Panc1 (cell line): ENCODE data around the gene PTPN22. TPM values are rescaled to one million over a fixed set of nuclear protein-coding genes. Genes with fewer than 3 reads are reported as not detected.
A peak's percentile ranks its signal among the peaks of the same experiment; 100 is the strongest.

Experiments used
- ATAC-seq: fragments of 200-7000 bp; cut with Tn5 transposase; 2 replicates; pipeline ENCODE4 v1.9.1; 2020; ENCODE audit warnings: mild to moderate bottlenecking, moderate library complexity
- BruUV-seq: library from RNA; stranded (reverse); fragments of 400-500 nt; replicated peaks from 2 replicates; lab custom pipeline; 2021; lab: Mats Ljungman, UMichigan
- CTCF ChIA-PET: fragments of 300-600 bp; sonication (Branson Sonifier 250); formaldehyde crosslinking; loops from one replicate; lab custom pipeline; 2022; ENCODE audit warnings: antibody characterized with exemption; lab: Charles Lee
- POLR2A ChIA-PET: fragments of 300-600 bp; sonication (Branson Sonifier 250); formaldehyde crosslinking; loops from one replicate; lab custom pipeline; 2022; ENCODE audit warnings: antibody characterized with exemption; lab: Charles Lee
- DNase-seq: peaks from one replicate; pipeline ENCODE4 v3.0.0-alpha.2; 2010; ENCODE audit warnings: low read depth, low spot score
- H3K27ac ChIP-seq: 2 replicates; pipeline ENCODE4 v1.5.1; 2011; ENCODE audit warnings: mild to moderate bottlenecking, low read length, inconsistent platforms
- H3K27me3 ChIP-seq: fragments of 200-500 bp; sonication (Bioruptor generic); 2 replicates; pipeline ENCODE4 v1.6.0; 2014; ENCODE audit warnings: low read length, inconsistent platforms; ENCODE audit not compliant: control insufficient read depth, insufficient read depth
- H3K36me3 ChIP-seq: fragments of 200-500 bp; sonication (Bioruptor generic); 2 replicates; pipeline ENCODE4 v1.5.1; 2014; ENCODE audit warnings: inconsistent platforms, mild to moderate bottlenecking, low read length, moderate library complexity; ENCODE audit not compliant: control insufficient read depth, insufficient read depth
- H3K4me1 ChIP-seq: 2 replicates; pipeline ENCODE4 v1.5.1; 2011; ENCODE audit warnings: inconsistent platforms, mild to moderate bottlenecking, low read length, moderate library complexity; ENCODE audit not compliant: control insufficient read depth, insufficient read depth
- H3K4me3 ChIP-seq, 2 experiments: 2 replicates each; pipeline ENCODE4 v1.5.1; 2011 to 2012; ENCODE audit warnings: low read depth in 2 of 2, low read length in 2 of 2, mild to moderate bottlenecking in 2 of 2, inconsistent platforms in 1 of 2, moderate library complexity in 1 of 2
- H3K9me3 ChIP-seq: fragments of 200-500 bp; sonication (Bioruptor generic); 2 replicates; pipeline ENCODE4 v1.5.1; 2014; ENCODE audit warnings: low read depth, mild to moderate bottlenecking, inconsistent platforms, low read length, moderate library complexity; ENCODE audit not compliant: control insufficient read depth, insufficient read depth
- CTCF ChIP-seq: fragments of 450-650 bp; IDR thresholded peaks from 2 replicates; pipeline ENCODE4 v1.5.1; 2017; ENCODE audit warnings: mild to moderate bottlenecking
- POLR2AphosphoS5 ChIP-seq: IDR thresholded peaks from 2 replicates; pipeline ENCODE4 v1.6.1; 2012; ENCODE audit warnings: mild to moderate bottlenecking, low read depth, low read length, moderate library complexity
- SIN3A ChIP-seq: IDR thresholded peaks from 2 replicates; pipeline ENCODE4 v1.6.1; 2012; ENCODE audit warnings: low read depth, mild to moderate bottlenecking, low read length, moderate library complexity, borderline replicate concordance; ENCODE audit not compliant: insufficient read depth
- TCF7L2 ChIP-seq: IDR thresholded peaks from 2 replicates; pipeline ENCODE4 v1.6.1; 2011; ENCODE audit warnings: mild to moderate bottlenecking, low read depth, low read length, inconsistent platforms
- in situ Hi-C: cut with HindIII; loops from 2 replicates; pipeline ENCODE4 v1.10.0; 2016; ENCODE audit warnings: low sequenced_read_pairs, low pct_unique_long_range_greater_than_20kb
- intact Hi-C: fragments of 100-400 bp; cut with micrococcal nuclease; formaldehyde crosslinking; loops from one replicate; pipeline ENCODE4 v1.10.0; 2022; ENCODE audit not compliant: unreplicated experiment
- total RNA-seq: library from RNA; stranded (reverse); gene quantifications from one replicate; pipeline ENCODE4 v1.2.1, GENCODE V29; 2021; ENCODE audit not compliant: unreplicated experiment
- TF ChIP-seq, protein P1 (sequence below), 2 experiments: IDR thresholded peaks; 2 replicates each; pipeline ENCODE4 v1.6.1; 2011 to 2012; ENCODE audit warnings: low read depth in 2 of 2, control low read depth in 1 of 2, low read length in 1 of 2, mild to moderate bottlenecking in 1 of 2, moderate library complexity in 1 of 2; ENCODE audit not compliant: insufficient read depth in 1 of 2

The PTPN22 gene
- total RNA-seq, 1 experiment from 2014 or later = not detected

DNA sequence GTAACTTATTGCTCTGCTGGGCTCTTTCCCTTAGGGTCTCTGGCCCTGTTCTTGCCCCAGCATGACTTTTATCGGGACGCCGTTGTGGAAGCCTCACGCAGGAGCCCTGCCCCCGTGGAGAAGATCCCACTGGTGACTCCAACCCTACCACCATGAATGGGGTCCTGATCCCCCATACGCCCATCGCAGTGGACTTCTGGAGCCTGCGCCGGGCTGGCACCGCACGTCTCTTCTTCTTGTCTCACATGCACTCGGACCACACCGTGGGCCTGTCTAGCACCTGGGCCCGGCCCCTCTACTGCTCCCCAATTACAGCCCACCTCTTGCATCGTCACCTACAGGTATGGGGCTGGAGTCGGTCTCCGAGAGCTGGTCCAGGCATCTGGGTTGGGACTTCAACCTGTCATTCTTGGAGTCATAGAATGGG is 33.9 kb upstream of the PTPN22 start:
- Histone ChIP-seq H3K4me1 (peaks cover 4% of the 10 kb centered on the region), H3K27me3 (no peaks in the 10 kb centered on the region), H3K36me3 (peaks cover 2% of the 10 kb centered on the region; the same call in 1 of the 2 replicates), H3K9me3 (no peaks in the 10 kb centered on the region), H3K4me3 (peak overlapping the region; percentile 84 to 93), H3K27ac (peak overlapping the region; percentile 87)
- TF ChIP-seq, protein P1, sequence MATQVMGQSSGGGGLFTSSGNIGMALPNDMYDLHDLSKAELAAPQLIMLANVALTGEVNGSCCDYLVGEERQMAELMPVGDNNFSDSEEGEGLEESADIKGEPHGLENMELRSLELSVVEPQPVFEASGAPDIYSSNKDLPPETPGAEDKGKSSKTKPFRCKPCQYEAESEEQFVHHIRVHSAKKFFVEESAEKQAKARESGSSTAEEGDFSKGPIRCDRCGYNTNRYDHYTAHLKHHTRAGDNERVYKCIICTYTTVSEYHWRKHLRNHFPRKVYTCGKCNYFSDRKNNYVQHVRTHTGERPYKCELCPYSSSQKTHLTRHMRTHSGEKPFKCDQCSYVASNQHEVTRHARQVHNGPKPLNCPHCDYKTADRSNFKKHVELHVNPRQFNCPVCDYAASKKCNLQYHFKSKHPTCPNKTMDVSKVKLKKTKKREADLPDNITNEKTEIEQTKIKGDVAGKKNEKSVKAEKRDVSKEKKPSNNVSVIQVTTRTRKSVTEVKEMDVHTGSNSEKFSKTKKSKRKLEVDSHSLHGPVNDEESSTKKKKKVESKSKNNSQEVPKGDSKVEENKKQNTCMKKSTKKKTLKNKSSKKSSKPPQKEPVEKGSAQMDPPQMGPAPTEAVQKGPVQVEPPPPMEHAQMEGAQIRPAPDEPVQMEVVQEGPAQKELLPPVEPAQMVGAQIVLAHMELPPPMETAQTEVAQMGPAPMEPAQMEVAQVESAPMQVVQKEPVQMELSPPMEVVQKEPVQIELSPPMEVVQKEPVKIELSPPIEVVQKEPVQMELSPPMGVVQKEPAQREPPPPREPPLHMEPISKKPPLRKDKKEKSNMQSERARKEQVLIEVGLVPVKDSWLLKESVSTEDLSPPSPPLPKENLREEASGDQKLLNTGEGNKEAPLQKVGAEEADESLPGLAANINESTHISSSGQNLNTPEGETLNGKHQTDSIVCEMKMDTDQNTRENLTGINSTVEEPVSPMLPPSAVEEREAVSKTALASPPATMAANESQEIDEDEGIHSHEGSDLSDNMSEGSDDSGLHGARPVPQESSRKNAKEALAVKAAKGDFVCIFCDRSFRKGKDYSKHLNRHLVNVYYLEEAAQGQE (IDR thresholded peaks at IDR 0.05; ENCODE audit: insufficient read depth in 1 of 2, low read depth in 2 of 2, low read length in 1 of 2) = no peak
- TF ChIP-seq CTCF = peak; percentile 4
- ChIA-PET CTCF (no interaction called here), POLR2A (interaction anchor here (0.6 kb wide), 1 partner anchor 146 kb away, joined by 9 read pairs; the partner anchor contains the start of gene PHTF1)
- ATAC-seq = peak; percentile 8
- intact Hi-C loops = loop anchor here (2.0 to 10.0 kb wide), 2 partner anchors 25 to 71 kb away; no protein-coding TSS in a partner anchor
- no TSS peak for BruUV-seq
- no peak for DNase-seq
- in situ Hi-C loops = no loop called here

DNA sequence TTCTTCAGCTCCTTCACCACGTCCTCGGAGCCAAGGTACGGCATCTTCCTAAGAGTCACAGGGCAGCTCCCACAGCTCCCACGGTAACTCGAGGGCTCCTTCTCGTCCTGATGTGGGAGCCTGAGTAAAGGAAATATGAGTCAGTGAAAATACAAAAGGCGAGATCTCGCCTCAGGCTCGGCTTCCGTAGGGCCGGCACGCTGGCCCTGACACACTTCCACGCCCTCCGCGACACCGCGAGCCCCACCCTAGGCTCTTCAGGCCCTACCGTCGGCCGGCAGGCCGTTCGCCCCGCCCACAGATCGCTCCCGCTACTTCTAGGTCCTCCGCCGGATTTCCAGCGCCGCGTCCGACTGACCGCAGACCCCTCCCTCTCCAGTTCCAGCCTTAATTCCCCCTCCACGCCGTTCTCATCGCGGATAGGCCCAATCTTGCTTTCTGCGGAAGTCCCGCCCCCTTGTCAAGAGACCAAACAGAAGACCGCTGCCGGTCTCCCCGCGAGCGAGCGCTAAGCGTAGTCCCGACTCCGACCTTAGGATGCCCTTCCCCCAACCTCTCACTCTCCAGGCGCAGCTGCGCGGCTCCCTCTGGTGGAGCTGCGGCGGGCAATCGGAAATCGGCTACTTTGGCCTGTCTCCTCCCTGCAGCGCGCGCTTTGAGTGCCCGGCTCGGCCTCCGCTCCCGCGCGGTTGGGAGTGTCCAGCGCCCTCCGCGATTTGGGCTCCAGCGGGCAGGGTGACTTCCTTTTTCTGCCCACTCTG is 33.3 kb upstream of the PTPN22 start, which contains the start of the genes AP4B1 and DCLRE1B:
TSS of gene AP4B1 (minus strand) at position 126 of the 761 bp plus-strand sequence. CDS start at position 44, 82 bp downstream.
TSS of gene DCLRE1B (plus strand) at position 653 of the 761 bp plus-strand sequence. CDS start 261 bp downstream, outside the sequence.
- H3K4me3 ChIP-seq = peak within 1 kb of the TSS; percentile 84 to 93
- ATAC-seq (peak; percentile 97), DNase-seq (peak; percentile 96)
- no peaks in the 10 kb centered on the region for H3K9me3 ChIP-seq
- no peaks in the 10 kb centered on the region for H3K27me3 ChIP-seq
- H3K27ac ChIP-seq = peak within 1 kb of the TSS; percentile 94
- peaks cover 2% of the 10 kb centered on the region; the same call in 1 of the 2 replicates for H3K36me3 ChIP-seq
- peaks cover 4% of the 10 kb centered on the region for H3K4me1 ChIP-seq
- ChIA-PET POLR2A (interaction anchor here (0.6 kb wide), 2 partner anchors 42 to 146 kb away, joined by 5 to 9 read pairs; partner anchors contain the start of gene PHTF1), CTCF (no interaction called here)
- in situ Hi-C loops = no loop called here
- intact Hi-C loops = loop anchor here (2.0 to 10.0 kb wide), 2 partner anchors 26 to 70 kb away; no protein-coding TSS in a partner anchor
- peak; percentile 89; the same call in 1 of the 2 replicates for TF ChIP-seq SIN3A
- TF ChIP-seq TCF7L2 = peak; percentile 87
- peak; percentile 21; the same call in 1 of the 2 replicates for TF ChIP-seq POLR2AphosphoS5
- TF ChIP-seq, protein P1 (IDR thresholded peaks at IDR 0.05; ENCODE audit: insufficient read depth in 1 of 2, low read depth in 2 of 2, low read length in 1 of 2) = no peak; a peak in 1 of 4 replicates
- TF ChIP-seq CTCF = peak; percentile 75
- no TSS peak for BruUV-seq
